H9 (cell line): ENCODE data around the gene CDH13. TPM values are rescaled to one million over a fixed set of nuclear protein-coding genes. Genes with fewer than 3 reads are reported as not detected.

Experiments
- DNase-seq: peaks from one replicate; pipeline ENCODE4 v3.0.0-alpha.2; 2017
- H2AFZ ChIP-seq: one replicate; pipeline ENCODE4 v1.6.1; 2013; ENCODE audit warnings: mild to moderate bottlenecking, low read length, control low read depth, moderate library complexity
- H2AK5ac ChIP-seq: 2 replicates; pipeline ENCODE4 v1.6.1; 2013; ENCODE audit warnings: low read length, control low read depth, mixed read lengths; ENCODE audit not compliant: insufficient read length
- H2BK120ac ChIP-seq: one replicate; pipeline ENCODE4 v1.6.1; 2013; ENCODE audit warnings: low read depth, mild to moderate bottlenecking, low read length, control low read depth, inconsistent platforms; ENCODE audit not compliant: poor library complexity, severe bottlenecking
- H2BK12ac ChIP-seq: 2 replicates; pipeline ENCODE4 v1.6.1; 2013; ENCODE audit warnings: low read length, control low read depth, mixed read lengths, low read depth; ENCODE audit not compliant: insufficient read length
- H2BK15ac ChIP-seq: 2 replicates; pipeline ENCODE4 v1.6.1; 2013; ENCODE audit warnings: low read depth, low read length, control low read depth
- H2BK20ac ChIP-seq: one replicate; pipeline ENCODE4 v1.6.1; 2013; ENCODE audit warnings: low read depth, mild to moderate bottlenecking, low read length, control low read depth, inconsistent platforms; ENCODE audit not compliant: poor library complexity, severe bottlenecking
- H2BK5ac ChIP-seq: 2 replicates; pipeline ENCODE4 v1.6.1; 2013; ENCODE audit warnings: low read length, control low read depth, mixed read lengths; ENCODE audit not compliant: insufficient read length
- H3K14ac ChIP-seq: 2 replicates; pipeline ENCODE4 v1.6.1; 2013; ENCODE audit warnings: low read length, control low read depth; ENCODE audit not compliant: insufficient read depth
- H3K18ac ChIP-seq: 2 replicates; pipeline ENCODE4 v1.6.1; 2013; ENCODE audit warnings: low read depth, mild to moderate bottlenecking, mixed read lengths, low read length, control low read depth; ENCODE audit not compliant: insufficient read length
- H3K23ac ChIP-seq: 2 replicates; pipeline ENCODE4 v1.6.1; 2013; ENCODE audit warnings: low read length, control low read depth, mixed read lengths, low read depth; ENCODE audit not compliant: insufficient read length
- H3K23me2 ChIP-seq: 2 replicates; pipeline ENCODE4 v1.6.1; 2013; ENCODE audit warnings: low read depth, mild to moderate bottlenecking, mixed read lengths, low read length, control low read depth; ENCODE audit not compliant: insufficient read length, poor library complexity, severe bottlenecking
- H3K27ac ChIP-seq: 2 replicates; pipeline ENCODE4 v1.5.1; 2013; ENCODE audit warnings: low read length, control low read depth, mixed read lengths, low read depth; ENCODE audit not compliant: insufficient read length
- H3K27me3 ChIP-seq: 2 replicates; pipeline ENCODE4 v1.6.1; 2013; ENCODE audit warnings: low read length, control low read depth, inconsistent platforms; ENCODE audit not compliant: insufficient read depth
- H3K4ac ChIP-seq: 2 replicates; pipeline ENCODE4 v1.6.1; 2013; ENCODE audit warnings: low read depth, mild to moderate bottlenecking, control low read depth, inconsistent platforms, low read length, moderate library complexity
- H3K4me1 ChIP-seq: 2 replicates; pipeline ENCODE4 v1.6.1; 2013; ENCODE audit warnings: low read length, control low read depth, inconsistent platforms; ENCODE audit not compliant: insufficient read depth
- H3K4me2 ChIP-seq: 2 replicates; pipeline ENCODE4 v1.6.1; 2013; ENCODE audit warnings: low read length, control low read depth, mixed read lengths; ENCODE audit not compliant: insufficient read length, insufficient read depth
- H3K56ac ChIP-seq: 2 replicates; pipeline ENCODE4 v1.6.1; 2013; ENCODE audit warnings: low read depth, mild to moderate bottlenecking, mixed read lengths, low read length, control low read depth; ENCODE audit not compliant: insufficient read length
- H3K79me1 ChIP-seq: 2 replicates; pipeline ENCODE4 v1.6.1; 2013; ENCODE audit warnings: low read depth, mild to moderate bottlenecking, moderate library complexity, low read length, control low read depth, inconsistent platforms; ENCODE audit not compliant: insufficient read depth, poor library complexity, severe bottlenecking
- H3K79me2 ChIP-seq: 2 replicates; pipeline ENCODE4 v1.6.1; 2013; ENCODE audit warnings: low read length, control low read depth, inconsistent platforms; ENCODE audit not compliant: insufficient read depth
- H3K9ac ChIP-seq: 2 replicates; pipeline ENCODE4 v1.6.1; 2013; ENCODE audit warnings: low read length, control low read depth, mixed read lengths; ENCODE audit not compliant: insufficient read length; ENCODE audit errors: extremely low read depth
- H3K9me3 ChIP-seq: one replicate; pipeline ENCODE4 v1.6.1; 2013; ENCODE audit warnings: low read depth, low read length, inconsistent platforms; ENCODE audit not compliant: control insufficient read depth
- H3T11ph ChIP-seq: one replicate; pipeline ENCODE4 v1.6.1; 2013; ENCODE audit warnings: mild to moderate bottlenecking, low read length, control low read depth, inconsistent platforms
- H4K20me1 ChIP-seq: one replicate; pipeline ENCODE4 v1.6.1; 2013; ENCODE audit not compliant: control insufficient read depth, insufficient read length, insufficient read depth
- H4K5ac ChIP-seq: 2 replicates; pipeline ENCODE4 v1.6.1; 2013; ENCODE audit warnings: low read depth, mild to moderate bottlenecking, mixed read lengths, low read length, control low read depth; ENCODE audit not compliant: insufficient read length
- H4K8ac ChIP-seq: replicated peaks from 2 replicates; pipeline ENCODE4 v1.6.1; 2013; ENCODE audit warnings: low read length, control low read depth, mixed read lengths, low read depth; ENCODE audit not compliant: insufficient read length
- H4K91ac ChIP-seq: 2 replicates; pipeline ENCODE4 v1.6.1; 2013; ENCODE audit warnings: low read depth, mild to moderate bottlenecking, moderate library complexity, mixed read lengths, low read length, control low read depth; ENCODE audit not compliant: insufficient read length
- H3K27ac Mint-ChIP-seq, 3 experiments: 2 replicates in 2 of 3; 3 replicates in 1 of 3; pipeline ENCODE4 v1.8.0; 2020 to 2021; ENCODE audit warnings: mixed read lengths in 3 of 3, mild to moderate bottlenecking in 1 of 3, moderate library complexity in 1 of 3
- H3K27me3 Mint-ChIP-seq: 2 replicates; pipeline ENCODE4 v1.8.0; 2021; ENCODE audit warnings: low read depth, mild to moderate bottlenecking, moderate library complexity, mixed read lengths
- H3K36me3 Mint-ChIP-seq, 3 experiments: 2 replicates in 2 of 3; 3 replicates in 1 of 3; pipeline ENCODE4 v1.8.0; 2020 to 2021; ENCODE audit warnings: low read depth in 3 of 3, mixed read lengths in 3 of 3; ENCODE audit not compliant: insufficient read depth in 1 of 3
- H3K4me1 Mint-ChIP-seq, 2 experiments: 2 replicates each; pipeline ENCODE4 v1.8.0; 2020; ENCODE audit warnings: mixed read lengths in 2 of 2
- H3K4me3 Mint-ChIP-seq, 2 experiments: 2 replicates in 1 of 2; 3 replicates in 1 of 2; pipeline ENCODE4 v1.8.0; 2020 to 2021; ENCODE audit warnings: mild to moderate bottlenecking in 2 of 2, mixed read lengths in 2 of 2, moderate library complexity in 1 of 2
- H3K9me3 Mint-ChIP-seq, 2 experiments: 2 replicates in 1 of 2; 3 replicates in 1 of 2; pipeline ENCODE4 v1.8.0; 2020; ENCODE audit warnings: mild to moderate bottlenecking in 2 of 2, mixed read lengths in 2 of 2, moderate library complexity in 1 of 2
- CTCF ChIP-seq: fragments of 200-600 bp; sonication (generic); conservative IDR thresholded peaks from 3 replicates; pipeline ENCODE4 v1.8.0; 2021; ENCODE audit warnings: antibody characterized with exemption, mild to moderate bottlenecking
- WGBS: extraction: QIAGEN DNeasy Blood & Tissue Kit; methylation state at CpG from one replicate; pipeline ENCODE4 v1.1.7; 2013; ENCODE audit warnings: missing lambda C conversion rate, low lambda C conversion rate, mixed read lengths; ENCODE audit not compliant: insufficient read length; ENCODE audit errors: extremely low coverage; 5-methylcytosine and 5-hydroxymethylcytosine counted together
- total RNA-seq: library from RNA; stranded (reverse); gene quantifications from 2 replicates; pipeline ENCODE4 v1.2.1, GENCODE V29; 2021

CDH13 gene
- total RNA-seq, 1 experiment from 2014 or later = 1.5 TPM

- Histone ChIP-seq H3K14ac (no peak overlapping the region), H3K4me1 (no peaks in the 10 kb centered on the region), H4K20me1 (no peaks in the 10 kb centered on the region), H2AK5ac (no peak overlapping the region), H2AFZ (no peak overlapping the region), H4K8ac (no peak overlapping the region), H4K5ac (no peak overlapping the region), H3K23me2 (no peaks in the 10 kb centered on the region), H2BK12ac (no peak overlapping the region), H3K23ac (no peak overlapping the region), H2BK5ac (no peak overlapping the region), H3K4ac (no peak overlapping the region), H3K27me3 (no peaks in the 10 kb centered on the region), H4K91ac (no peak overlapping the region), H3K9ac (no peak overlapping the region), H3K79me1 (no peaks in the 10 kb centered on the region), H3K27ac (no peak overlapping the region), H3K56ac (no peak overlapping the region), H2BK15ac (no peak overlapping the region), H3K18ac (no peak overlapping the region), H2BK20ac (no peak overlapping the region), H3K9me3 (no peaks in the 10 kb centered on the region), H3T11ph (no peak overlapping the region), H3K4me2 (no peak overlapping the region), H3K79me2 (no peaks in the 10 kb centered on the region), H2BK120ac (no peak overlapping the region)
- TF ChIP-seq CTCF = no peak
- no peaks in the 10 kb centered on the region for H3K36me3 Mint-ChIP-seq
- no peaks in the 10 kb centered on the region for H3K9me3 Mint-ChIP-seq
- no CpG with 5 or more reads among the region's 4 CpGs for WGBS
- no peak overlapping the region for H3K27ac Mint-ChIP-seq
- H3K27me3 Mint-ChIP-seq = no peaks in the 10 kb centered on the region
- H3K4me1 Mint-ChIP-seq = no peaks in the 10 kb centered on the region
- H3K4me3 Mint-ChIP-seq = no peak overlapping the region
- no peak for DNase-seq
Observed at GRCh38 chr16:82899731-82900450, 273.1 kb downstream of the CDH13 start.
